HepG2 (cell line): ENCODE measurements around the gene ARPIN. TPM values are rescaled to one million over a fixed set of nuclear protein-coding genes. Genes with fewer than 3 reads are reported as not detected.

ENCODE experiments used
- AGO2 ChIP-seq: fragments of 200-400 bp; formaldehyde crosslinking; optimal IDR thresholded peaks from 2 replicates; pipeline ENCODE3; 2017; ENCODE audit warnings: mild to moderate bottlenecking, low read depth, low read length, moderate library complexity
- CEBPG ChIP-seq: IDR thresholded peaks from 2 replicates; pipeline ENCODE4 v1.6.1; 2016
- ERF ChIP-seq: IDR thresholded peaks from 2 replicates; pipeline ENCODE4 v1.6.1; 2018; ENCODE audit warnings: missing biosample characterization, missing genetic modification reagents
- GABPA ChIP-seq, 2 experiments: IDR thresholded peaks; 2 replicates each; pipeline ENCODE4 v1.6.1; 2011 to 2016; ENCODE audit warnings: low read depth in 2 of 2, low read length in 1 of 2, missing biosample characterization in 1 of 2, missing genetic modification characterization in 1 of 2
- HOXD1 ChIP-seq: sonication (generic); formaldehyde crosslinking; IDR thresholded peaks from 2 replicates; pipeline ENCODE4 v1.5.0; 2020; ENCODE audit warnings: missing genetic modification reagents
- NFIC ChIP-seq: IDR thresholded peaks from 2 replicates; pipeline ENCODE4 v1.6.1; 2012; ENCODE audit warnings: mild to moderate bottlenecking, low read length, inconsistent platforms
- NFYB ChIP-seq: sonication (generic); formaldehyde crosslinking; IDR thresholded peaks from 2 replicates; pipeline ENCODE4 v1.4.0; 2020; ENCODE audit warnings: missing genetic modification reagents
- RORA ChIP-seq: sonication (generic); formaldehyde crosslinking; IDR thresholded peaks from 2 replicates; pipeline ENCODE4 v1.5.0; 2020; ENCODE audit warnings: mild to moderate bottlenecking, missing genetic modification reagents, moderate library complexity
- SOX5 ChIP-seq: IDR thresholded peaks from 2 replicates; pipeline ENCODE4 v1.6.1; 2016; ENCODE audit warnings: borderline replicate concordance
- ZBTB20 ChIP-seq: sonication (generic); formaldehyde crosslinking; IDR thresholded peaks from 2 replicates; pipeline ENCODE4 v1.8.1; 2023; ENCODE audit warnings: missing genetic modification reagents, low read depth, mild to moderate bottlenecking, borderline replicate concordance
- ZNF17 ChIP-seq: sonication (generic); formaldehyde crosslinking; IDR thresholded peaks from 2 replicates; pipeline ENCODE4 v1.5.0; 2020; ENCODE audit warnings: mild to moderate bottlenecking, missing genetic modification reagents
- ZNF296 ChIP-seq: sonication (generic); formaldehyde crosslinking; conservative IDR thresholded peaks from 2 replicates; pipeline ENCODE4 v1.5.0; 2020; ENCODE audit warnings: mild to moderate bottlenecking, missing genetic modification reagents
- ZNF333 ChIP-seq: sonication (generic); formaldehyde crosslinking; IDR thresholded peaks from 2 replicates; pipeline ENCODE4 v1.4.0; 2020; ENCODE audit warnings: mild to moderate bottlenecking, missing genetic modification reagents, borderline replicate concordance
- ZNF614 ChIP-seq: IDR thresholded peaks from 2 replicates; pipeline ENCODE4 v1.6.1; 2018; ENCODE audit warnings: missing biosample characterization, missing genetic modification reagents, inconsistent platforms, borderline replicate concordance
- polyA plus RNA-seq, 8 experiments: library from polyadenylated mRNA; depleted of rRNA in 3 of 8; stranded (reverse) in 7 of 8; unstranded in 1 of 8; fragments of >200 nt; fragmentation: Illumina TruSeq in 4 of 8; extraction: Trizol in 4 of 8; gene quantifications; 2 replicates each; pipeline versions ENCODE4 v1.2.1 to v1.2.3, GENCODE V29; 2011 to 2016; ENCODE audit warnings: low read depth in 4 of 8, missing spikeins in 1 of 8, mixed read lengths in 1 of 8; ENCODE audit not compliant: insufficient read depth in 1 of 8
- total RNA-seq, 5 experiments: library from RNA; depleted of rRNA; stranded (reverse); fragments of >200 nt; fragmentation: Illumina TruSeq; extraction: Trizol; gene quantifications; 2 replicates each; pipeline ENCODE4 v1.2.3, GENCODE V29; 2016; ENCODE audit warnings: low read depth in 1 of 5
- TF ChIP-seq, protein P1 (sequence below): IDR thresholded peaks from 2 replicates; pipeline ENCODE4 v1.4.0; 2020; ENCODE audit warnings: mild to moderate bottlenecking, missing genetic modification reagents
- TF ChIP-seq, protein P2 (sequence below): IDR thresholded peaks from 2 replicates; pipeline ENCODE4 v1.6.1; 2016
- TF ChIP-seq, protein P3 (sequence below): sonication (generic); formaldehyde crosslinking; IDR thresholded peaks from 2 replicates; pipeline ENCODE4 v1.4.0; 2020; ENCODE audit warnings: mild to moderate bottlenecking, missing genetic modification reagents
- TF ChIP-seq, protein P4 (sequence below): sonication (generic); formaldehyde crosslinking; IDR thresholded peaks from 2 replicates; pipeline ENCODE4; 2020; ENCODE audit warnings: missing genetic modification reagents, mild to moderate bottlenecking, borderline replicate concordance

ARPIN gene
- total and polyA plus RNA-seq, 2 of the 13 experiments (the other 11 are each of a cell fraction or from before 2014, with no cell fraction given): 2.8 to 5.0 TPM

DNA sequence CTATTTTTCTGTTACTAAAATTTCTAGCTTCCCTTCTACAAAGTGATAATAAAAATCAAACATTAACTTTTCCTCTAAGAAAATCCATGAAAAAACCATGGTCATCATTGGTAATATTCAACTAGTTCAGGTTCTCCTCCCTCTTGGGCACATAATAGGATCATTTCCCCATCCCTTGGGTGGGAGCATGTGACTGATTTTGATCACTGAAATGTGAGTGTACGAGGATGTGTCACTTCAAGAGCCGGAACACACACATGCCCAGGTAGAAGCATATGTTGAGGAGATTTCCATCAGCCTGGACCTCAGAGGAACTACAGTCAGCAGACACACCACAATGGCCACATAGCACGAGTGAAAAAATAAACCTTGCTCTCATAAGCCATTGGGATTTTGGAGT is 55.1 kb downstream of the ARPIN start (continued):
- TF ChIP-seq ZBTB20 (CRISPR knock-in tag) (no peak), NFYB (CRISPR knock-in tag) (no peak), ZNF614 (CRISPR knock-in tag) (0 out of 2 replicates have a peak, but pooled peaks have one; percentile 19), CEBPG (CRISPR knock-in tag) (peak; percentile 64), SOX5 (CRISPR knock-in tag) (peak; percentile 62; the same call in 1 of the 2 replicates), ZNF333 (CRISPR knock-in tag) (no peak), ZNF17 (CRISPR knock-in tag) (no peak), GABPA (IDR thresholded peaks at IDR 0.05; ENCODE audit: low read depth, low read length) (no peak), GABPA (CRISPR knock-in tag; IDR thresholded peaks at IDR 0.05; ENCODE audit: low read depth) (peak; percentile 16; the same call in 1 of the 2 replicates), ERF (peak; percentile 63; the same call in 1 of the 2 replicates), RORA (CRISPR knock-in tag) (no peak), HOXD1 (CRISPR knock-in tag) (no peak), AGO2 (no peak), NFIC (no peak), ZNF296 (CRISPR knock-in tag) (no peak)
- TF ChIP-seq, protein P1, sequence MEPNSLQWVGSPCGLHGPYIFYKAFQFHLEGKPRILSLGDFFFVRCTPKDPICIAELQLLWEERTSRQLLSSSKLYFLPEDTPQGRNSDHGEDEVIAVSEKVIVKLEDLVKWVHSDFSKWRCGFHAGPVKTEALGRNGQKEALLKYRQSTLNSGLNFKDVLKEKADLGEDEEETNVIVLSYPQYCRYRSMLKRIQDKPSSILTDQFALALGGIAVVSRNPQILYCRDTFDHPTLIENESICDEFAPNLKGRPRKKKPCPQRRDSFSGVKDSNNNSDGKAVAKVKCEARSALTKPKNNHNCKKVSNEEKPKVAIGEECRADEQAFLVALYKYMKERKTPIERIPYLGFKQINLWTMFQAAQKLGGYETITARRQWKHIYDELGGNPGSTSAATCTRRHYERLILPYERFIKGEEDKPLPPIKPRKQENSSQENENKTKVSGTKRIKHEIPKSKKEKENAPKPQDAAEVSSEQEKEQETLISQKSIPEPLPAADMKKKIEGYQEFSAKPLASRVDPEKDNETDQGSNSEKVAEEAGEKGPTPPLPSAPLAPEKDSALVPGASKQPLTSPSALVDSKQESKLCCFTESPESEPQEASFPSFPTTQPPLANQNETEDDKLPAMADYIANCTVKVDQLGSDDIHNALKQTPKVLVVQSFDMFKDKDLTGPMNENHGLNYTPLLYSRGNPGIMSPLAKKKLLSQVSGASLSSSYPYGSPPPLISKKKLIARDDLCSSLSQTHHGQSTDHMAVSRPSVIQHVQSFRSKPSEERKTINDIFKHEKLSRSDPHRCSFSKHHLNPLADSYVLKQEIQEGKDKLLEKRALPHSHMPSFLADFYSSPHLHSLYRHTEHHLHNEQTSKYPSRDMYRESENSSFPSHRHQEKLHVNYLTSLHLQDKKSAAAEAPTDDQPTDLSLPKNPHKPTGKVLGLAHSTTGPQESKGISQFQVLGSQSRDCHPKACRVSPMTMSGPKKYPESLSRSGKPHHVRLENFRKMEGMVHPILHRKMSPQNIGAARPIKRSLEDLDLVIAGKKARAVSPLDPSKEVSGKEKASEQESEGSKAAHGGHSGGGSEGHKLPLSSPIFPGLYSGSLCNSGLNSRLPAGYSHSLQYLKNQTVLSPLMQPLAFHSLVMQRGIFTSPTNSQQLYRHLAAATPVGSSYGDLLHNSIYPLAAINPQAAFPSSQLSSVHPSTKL (CRISPR knock-in tag): peak; percentile 72
- TF ChIP-seq, protein P2, sequence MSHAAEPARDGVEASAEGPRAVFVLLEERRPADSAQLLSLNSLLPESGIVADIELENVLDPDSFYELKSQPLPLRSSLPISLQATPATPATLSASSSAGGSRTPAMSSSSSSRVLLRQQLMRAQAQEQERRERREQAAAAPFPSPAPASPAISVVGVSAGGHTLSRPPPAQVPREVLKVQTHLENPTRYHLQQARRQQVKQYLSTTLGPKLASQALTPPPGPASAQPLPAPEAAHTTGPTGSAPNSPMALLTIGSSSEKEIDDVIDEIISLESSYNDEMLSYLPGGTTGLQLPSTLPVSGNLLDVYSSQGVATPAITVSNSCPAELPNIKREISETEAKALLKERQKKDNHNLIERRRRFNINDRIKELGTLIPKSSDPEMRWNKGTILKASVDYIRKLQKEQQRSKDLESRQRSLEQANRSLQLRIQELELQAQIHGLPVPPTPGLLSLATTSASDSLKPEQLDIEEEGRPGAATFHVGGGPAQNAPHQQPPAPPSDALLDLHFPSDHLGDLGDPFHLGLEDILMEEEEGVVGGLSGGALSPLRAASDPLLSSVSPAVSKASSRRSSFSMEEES: peak; percentile 93
- TF ChIP-seq, protein P3, sequence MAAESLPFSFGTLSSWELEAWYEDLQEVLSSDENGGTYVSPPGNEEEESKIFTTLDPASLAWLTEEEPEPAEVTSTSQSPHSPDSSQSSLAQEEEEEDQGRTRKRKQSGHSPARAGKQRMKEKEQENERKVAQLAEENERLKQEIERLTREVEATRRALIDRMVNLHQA (CRISPR knock-in tag): no peak
- TF ChIP-seq, protein P4, sequence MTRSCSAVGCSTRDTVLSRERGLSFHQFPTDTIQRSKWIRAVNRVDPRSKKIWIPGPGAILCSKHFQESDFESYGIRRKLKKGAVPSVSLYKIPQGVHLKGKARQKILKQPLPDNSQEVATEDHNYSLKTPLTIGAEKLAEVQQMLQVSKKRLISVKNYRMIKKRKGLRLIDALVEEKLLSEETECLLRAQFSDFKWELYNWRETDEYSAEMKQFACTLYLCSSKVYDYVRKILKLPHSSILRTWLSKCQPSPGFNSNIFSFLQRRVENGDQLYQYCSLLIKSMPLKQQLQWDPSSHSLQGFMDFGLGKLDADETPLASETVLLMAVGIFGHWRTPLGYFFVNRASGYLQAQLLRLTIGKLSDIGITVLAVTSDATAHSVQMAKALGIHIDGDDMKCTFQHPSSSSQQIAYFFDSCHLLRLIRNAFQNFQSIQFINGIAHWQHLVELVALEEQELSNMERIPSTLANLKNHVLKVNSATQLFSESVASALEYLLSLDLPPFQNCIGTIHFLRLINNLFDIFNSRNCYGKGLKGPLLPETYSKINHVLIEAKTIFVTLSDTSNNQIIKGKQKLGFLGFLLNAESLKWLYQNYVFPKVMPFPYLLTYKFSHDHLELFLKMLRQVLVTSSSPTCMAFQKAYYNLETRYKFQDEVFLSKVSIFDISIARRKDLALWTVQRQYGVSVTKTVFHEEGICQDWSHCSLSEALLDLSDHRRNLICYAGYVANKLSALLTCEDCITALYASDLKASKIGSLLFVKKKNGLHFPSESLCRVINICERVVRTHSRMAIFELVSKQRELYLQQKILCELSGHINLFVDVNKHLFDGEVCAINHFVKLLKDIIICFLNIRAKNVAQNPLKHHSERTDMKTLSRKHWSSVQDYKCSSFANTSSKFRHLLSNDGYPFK (CRISPR knock-in tag): no peak
